ENCODE measurements around the gene GNB1.

DNA sequence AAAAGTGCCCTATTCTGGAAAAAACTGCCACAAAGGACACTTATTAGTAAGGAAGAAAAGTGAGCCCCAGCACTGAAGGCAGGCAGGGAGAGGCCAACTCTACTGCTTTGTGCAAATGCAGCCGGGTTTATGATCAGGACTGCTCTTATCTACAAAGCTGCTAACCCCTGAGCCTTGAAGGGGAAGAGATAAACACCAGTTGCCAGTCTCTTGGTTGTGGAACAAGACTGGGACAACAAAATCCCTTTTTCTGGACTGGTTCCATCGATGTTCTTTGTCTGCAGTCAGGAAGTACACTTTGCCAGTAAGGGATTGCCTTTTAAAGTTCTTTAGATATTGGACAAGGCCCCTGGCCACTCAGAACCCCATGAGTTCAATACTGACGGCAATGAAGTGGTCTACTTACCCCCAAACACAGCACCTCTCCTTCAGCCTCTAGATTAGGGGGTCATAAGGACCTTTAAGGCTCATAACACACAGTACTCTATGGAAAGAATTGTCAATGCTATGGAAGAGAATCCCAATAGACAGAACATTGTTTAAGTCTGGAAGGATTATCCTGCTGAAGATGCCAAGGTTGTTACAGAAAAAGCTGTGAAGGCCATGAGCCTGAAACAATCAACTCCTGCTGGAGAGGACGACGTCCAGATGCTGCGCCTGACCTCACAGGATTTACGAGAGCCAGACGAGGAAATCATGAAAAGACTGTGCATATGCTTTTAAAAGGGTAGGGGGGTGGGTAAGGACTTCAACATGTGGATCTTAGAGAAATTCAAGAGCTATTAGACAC lies 43.6 kb downstream of the GNB1 start:
- TF ChIP-seq, protein P1, sequence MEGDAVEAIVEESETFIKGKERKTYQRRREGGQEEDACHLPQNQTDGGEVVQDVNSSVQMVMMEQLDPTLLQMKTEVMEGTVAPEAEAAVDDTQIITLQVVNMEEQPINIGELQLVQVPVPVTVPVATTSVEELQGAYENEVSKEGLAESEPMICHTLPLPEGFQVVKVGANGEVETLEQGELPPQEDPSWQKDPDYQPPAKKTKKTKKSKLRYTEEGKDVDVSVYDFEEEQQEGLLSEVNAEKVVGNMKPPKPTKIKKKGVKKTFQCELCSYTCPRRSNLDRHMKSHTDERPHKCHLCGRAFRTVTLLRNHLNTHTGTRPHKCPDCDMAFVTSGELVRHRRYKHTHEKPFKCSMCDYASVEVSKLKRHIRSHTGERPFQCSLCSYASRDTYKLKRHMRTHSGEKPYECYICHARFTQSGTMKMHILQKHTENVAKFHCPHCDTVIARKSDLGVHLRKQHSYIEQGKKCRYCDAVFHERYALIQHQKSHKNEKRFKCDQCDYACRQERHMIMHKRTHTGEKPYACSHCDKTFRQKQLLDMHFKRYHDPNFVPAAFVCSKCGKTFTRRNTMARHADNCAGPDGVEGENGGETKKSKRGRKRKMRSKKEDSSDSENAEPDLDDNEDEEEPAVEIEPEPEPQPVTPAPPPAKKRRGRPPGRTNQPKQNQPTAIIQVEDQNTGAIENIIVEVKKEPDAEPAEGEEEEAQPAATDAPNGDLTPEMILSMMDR (IDR thresholded peaks at IDR 0.05), result no peak
- TF ChIP-seq, protein P2, sequence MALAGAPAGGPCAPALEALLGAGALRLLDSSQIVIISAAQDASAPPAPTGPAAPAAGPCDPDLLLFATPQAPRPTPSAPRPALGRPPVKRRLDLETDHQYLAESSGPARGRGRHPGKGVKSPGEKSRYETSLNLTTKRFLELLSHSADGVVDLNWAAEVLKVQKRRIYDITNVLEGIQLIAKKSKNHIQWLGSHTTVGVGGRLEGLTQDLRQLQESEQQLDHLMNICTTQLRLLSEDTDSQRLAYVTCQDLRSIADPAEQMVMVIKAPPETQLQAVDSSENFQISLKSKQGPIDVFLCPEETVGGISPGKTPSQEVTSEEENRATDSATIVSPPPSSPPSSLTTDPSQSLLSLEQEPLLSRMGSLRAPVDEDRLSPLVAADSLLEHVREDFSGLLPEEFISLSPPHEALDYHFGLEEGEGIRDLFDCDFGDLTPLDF (CRISPR knock-in tag; IDR thresholded peaks at IDR 0.05), result no peak
- TF ChIP-seq, protein P3, sequence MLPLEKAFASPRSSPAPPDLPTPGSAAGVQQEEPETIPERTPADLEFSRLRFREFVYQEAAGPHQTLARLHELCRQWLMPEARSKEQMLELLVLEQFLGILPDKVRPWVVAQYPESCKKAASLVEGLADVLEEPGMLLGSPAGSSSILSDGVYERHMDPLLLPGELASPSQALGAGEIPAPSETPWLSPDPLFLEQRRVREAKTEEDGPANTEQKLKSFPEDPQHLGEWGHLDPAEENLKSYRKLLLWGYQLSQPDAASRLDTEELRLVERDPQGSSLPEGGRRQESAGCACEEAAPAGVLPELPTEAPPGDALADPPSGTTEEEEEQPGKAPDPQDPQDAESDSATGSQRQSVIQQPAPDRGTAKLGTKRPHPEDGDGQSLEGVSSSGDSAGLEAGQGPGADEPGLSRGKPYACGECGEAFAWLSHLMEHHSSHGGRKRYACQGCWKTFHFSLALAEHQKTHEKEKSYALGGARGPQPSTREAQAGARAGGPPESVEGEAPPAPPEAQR (CRISPR knock-in tag; IDR thresholded peaks at IDR 0.05), result no peak
- TF ChIP-seq TP53 (CRISPR knock-in tag; IDR thresholded peaks at IDR 0.05) (no peak), JUN (CRISPR knock-in tag; IDR thresholded peaks at IDR 0.05) (no peak)

Measured in WTC11 (cell line).